Astrocyte of the spinal cord (primary cell): ENCODE measurements around the gene PITPNM3.

Experiments
- DNase-seq: peaks from one replicate; pipeline ENCODE4 v3.0.0; 2011; ENCODE audit warnings: low read depth, low spot score
- H3K4me3 ChIP-seq: 2 replicates; pipeline ENCODE4 v1.5.1; 2011; ENCODE audit warnings: low read depth, mild to moderate bottlenecking, low read length, moderate library complexity
- CTCF ChIP-seq: IDR thresholded peaks from 2 replicates; pipeline ENCODE4 v1.5.1; 2012; ENCODE audit warnings: low read depth, mild to moderate bottlenecking, low read length, inconsistent platforms
- in situ Hi-C: cut with HindIII; loops from 2 replicates; pipeline ENCODE4 v1.10.0; 2017; ENCODE audit warnings: low sequenced_read_pairs

The PITPNM3 gene

DNA sequence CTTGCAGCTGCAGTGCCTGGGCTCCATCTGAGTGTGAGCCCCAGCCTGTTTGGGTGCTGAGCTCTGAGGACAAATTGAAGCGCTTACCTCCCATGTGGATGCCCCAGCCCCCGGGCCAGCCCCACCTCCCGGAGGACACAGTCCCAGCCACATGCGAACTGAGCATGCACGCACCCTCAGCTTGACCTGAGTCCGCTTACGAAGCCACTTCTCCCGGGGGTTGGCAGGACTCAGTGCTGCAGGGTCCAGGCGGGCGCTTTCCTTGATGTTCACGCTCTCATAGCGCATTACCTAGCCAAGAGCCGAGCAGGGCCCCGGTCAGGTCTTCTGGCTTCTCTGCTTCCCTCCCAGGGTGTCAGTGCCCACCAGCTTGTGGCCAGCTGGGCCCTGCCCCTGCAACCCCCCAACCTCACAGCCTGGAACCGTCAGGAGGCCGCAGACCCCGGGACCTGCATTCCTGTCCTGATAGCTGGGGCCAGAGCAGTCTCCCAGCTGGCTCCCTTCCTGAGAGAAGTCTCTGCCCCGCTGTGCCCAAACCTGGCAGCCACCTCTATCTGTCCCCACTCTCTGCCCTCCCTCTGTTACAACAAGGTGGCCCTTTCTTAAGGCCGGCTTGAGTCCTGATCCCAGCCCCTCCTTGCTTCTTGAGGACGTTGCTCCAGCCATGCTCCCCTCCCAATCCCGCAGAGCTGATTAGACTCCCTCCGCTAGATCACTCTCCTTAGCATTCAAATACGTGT lies 88.1 kb downstream of the PITPNM3 start:
- TF ChIP-seq CTCF, result no peak
- no peak overlapping the region for H3K4me3 ChIP-seq
- in situ Hi-C loops, result no loop called here
- no peak for DNase-seq

GRCh38 chr17:6467567-6467966 lies 88.8 kb downstream of the PITPNM3 start:
- no peak overlapping the region for H3K4me3 ChIP-seq
- in situ Hi-C loops, result no loop called here
- no peak for DNase-seq

GRCh38 chr17:6465206-6466003 lies 91.0 kb downstream of the PITPNM3 start:
- no peak for DNase-seq
- TF ChIP-seq CTCF, result no peak

More at GRCh38 chr17:6467567-6467966, 88.8 kb downstream of the PITPNM3 start:
- TF ChIP-seq CTCF, result no peak

GRCh38 chr17:6464446-6465041 lies 91.8 kb downstream of the PITPNM3 start:
- H3K4me3 ChIP-seq, result no peak overlapping the region
- in situ Hi-C loops, result no loop called here
- no peak for DNase-seq
- no peak for TF ChIP-seq CTCF

More at GRCh38 chr17:6465206-6466003, 91.0 kb downstream of the PITPNM3 start:
- H3K4me3 ChIP-seq, result no peak overlapping the region
- in situ Hi-C loops, result no loop called here

DNA sequence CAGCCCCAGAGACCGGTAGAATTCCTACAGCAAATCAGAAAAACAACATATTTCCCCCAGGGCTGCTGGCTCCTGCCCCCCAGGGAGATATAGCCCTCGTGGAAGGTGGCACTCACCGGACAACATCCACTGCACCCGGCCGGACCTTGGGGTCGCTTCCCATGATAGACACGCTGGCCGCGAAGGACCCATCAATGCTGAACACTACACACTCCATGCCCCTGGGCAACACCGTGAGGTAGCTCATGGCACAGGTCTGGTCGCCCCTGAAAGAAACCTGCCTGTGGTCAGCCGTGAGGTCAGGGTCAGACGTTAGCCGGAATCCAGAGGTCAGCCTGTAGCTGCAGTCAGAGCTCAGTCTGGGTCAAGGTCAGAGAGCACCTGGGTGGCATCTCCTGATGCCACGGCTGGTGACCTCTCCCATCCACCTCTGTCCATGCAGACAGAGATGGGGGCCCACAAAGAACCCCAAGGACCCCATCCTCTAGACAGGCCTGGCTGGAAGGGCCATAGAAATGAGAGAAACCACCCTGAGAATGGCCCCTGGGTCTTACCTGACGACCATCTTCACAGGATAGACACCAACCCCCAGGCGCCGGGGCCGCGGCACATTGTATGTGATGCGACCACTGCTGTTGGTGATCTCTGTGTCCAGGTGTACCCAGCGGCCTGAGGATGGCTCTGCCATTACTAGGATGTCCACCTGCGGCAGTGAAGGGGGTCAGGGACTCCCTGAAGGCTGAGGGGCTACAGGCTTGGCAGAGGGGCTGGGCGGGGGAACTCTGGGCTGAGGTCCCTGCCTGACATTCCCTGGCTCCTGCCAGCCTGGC lies 92.5 kb downstream of the PITPNM3 start:
- TF ChIP-seq CTCF, result no peak
- in situ Hi-C loops, result no loop called here
- DNase-seq, result no peak
- no peak overlapping the region for H3K4me3 ChIP-seq

GRCh38 chr17:6462692-6463091 lies 93.7 kb downstream of the PITPNM3 start:
- H3K4me3 ChIP-seq, result no peak overlapping the region
- in situ Hi-C loops, result no loop called here
- no peak for TF ChIP-seq CTCF
- DNase-seq, result no peak
